Upper lobe of left lung (tissue), 4 donors: ENCODE data around the gene PROCR.

ENCODE experiments used
- CTCF ChIP-seq, 6 experiments: fragments of 450-650 bp in 4 of 6; fragments of 200-600 bp in 2 of 6; sonication (generic) in 2 of 6; IDR thresholded peaks; one replicate each; pipeline ENCODE4 v1.5.1; 2016 to 2019; ENCODE audit warnings: antibody characterized with exemption in 6 of 6
- POLR2A ChIP-seq, 4 donors: fragments of 450-650 bp; IDR thresholded peaks; one replicate each; pipeline ENCODE4 v1.5.1; 2016 to 2017; ENCODE audit warnings: antibody characterized with exemption in 4 of 4, mild to moderate bottlenecking in 2 of 4

GRCh38 chr20:35174458-35175216, 2.8 kb downstream of the PROCR start:
- TF ChIP-seq CTCF (IDR thresholded peaks at IDR 0.05): no peak
- no peak for TF ChIP-seq POLR2A (IDR thresholded peaks at IDR 0.05)
